GM04504 (cell line): Measurements from ENCODE around the gene FAM241B.

ENCODE experiments used
- DNase-seq: peaks from one replicate; pipeline ENCODE4 v3.0.0-alpha.2; 2012; ENCODE audit warnings: low read depth

The FAM241B gene

GRCh38 chr10:69634759-69635425 lies 4.8 kb downstream of the FAM241B start:
- no peak for DNase-seq

GRCh38 chr10:69635428-69636272 lies 5.6 kb downstream of the FAM241B start:
- DNase-seq, result no peak

- no peak for DNase-seq
Observed at GRCh38 chr10:69636273-69636575, 6.2 kb downstream of the FAM241B start.

- DNase-seq, result no peak
Observed at GRCh38 chr10:69636626-69637605, 6.9 kb downstream of the FAM241B start.

GRCh38 chr10:69638642-69639041 lies 8.6 kb downstream of the FAM241B start:
- no peak for DNase-seq

GRCh38 chr10:69639291-69640195 lies 9.5 kb downstream of the FAM241B start:
- DNase-seq, result peak; percentile 18

GRCh38 chr10:69640196-69640980 lies 10.3 kb downstream of the FAM241B start:
- no peak for DNase-seq

- DNase-seq, result no peak
Observed at GRCh38 chr10:69641261-69641980, 11.4 kb downstream of the FAM241B start.

GRCh38 chr10:69642747-69643146 lies 12.7 kb downstream of the FAM241B start:
- no peak for DNase-seq

GRCh38 chr10:69643779-69644657 lies 14.0 kb downstream of the FAM241B start:
- no peak for DNase-seq

- peak; percentile 17 for DNase-seq
Observed at GRCh38 chr10:69644658-69645295, 14.7 kb downstream of the FAM241B start.

- no peak for DNase-seq
Observed at GRCh38 chr10:69645296-69646184, 15.5 kb downstream of the FAM241B start.

GRCh38 chr10:69646185-69647060 lies 16.4 kb downstream of the FAM241B start:
- DNase-seq, result no peak

GRCh38 chr10:69647126-69647525 lies 17.1 kb downstream of the FAM241B start:
- no peak for DNase-seq

- DNase-seq, result no peak
Observed at GRCh38 chr10:69647819-69648218, 17.8 kb downstream of the FAM241B start.

- DNase-seq, result no peak
Observed at GRCh38 chr10:69648461-69648860, 18.4 kb downstream of the FAM241B start.
